HPDE6-E6E7 (cell line): Measurements from ENCODE around the gene STBD1.
"Not testable (repeated sequence)": the region's sequence is repeated elsewhere in the genome, so short reads cannot be mapped to it uniquely, and the experiment has no call there.

ENCODE experiments used
- DNase-seq: peaks from one replicate; pipeline ENCODE4 v3.0.0; 2011; ENCODE audit warnings: missing footprints; ENCODE audit errors: extremely low spot score

The STBD1 gene

DNA sequence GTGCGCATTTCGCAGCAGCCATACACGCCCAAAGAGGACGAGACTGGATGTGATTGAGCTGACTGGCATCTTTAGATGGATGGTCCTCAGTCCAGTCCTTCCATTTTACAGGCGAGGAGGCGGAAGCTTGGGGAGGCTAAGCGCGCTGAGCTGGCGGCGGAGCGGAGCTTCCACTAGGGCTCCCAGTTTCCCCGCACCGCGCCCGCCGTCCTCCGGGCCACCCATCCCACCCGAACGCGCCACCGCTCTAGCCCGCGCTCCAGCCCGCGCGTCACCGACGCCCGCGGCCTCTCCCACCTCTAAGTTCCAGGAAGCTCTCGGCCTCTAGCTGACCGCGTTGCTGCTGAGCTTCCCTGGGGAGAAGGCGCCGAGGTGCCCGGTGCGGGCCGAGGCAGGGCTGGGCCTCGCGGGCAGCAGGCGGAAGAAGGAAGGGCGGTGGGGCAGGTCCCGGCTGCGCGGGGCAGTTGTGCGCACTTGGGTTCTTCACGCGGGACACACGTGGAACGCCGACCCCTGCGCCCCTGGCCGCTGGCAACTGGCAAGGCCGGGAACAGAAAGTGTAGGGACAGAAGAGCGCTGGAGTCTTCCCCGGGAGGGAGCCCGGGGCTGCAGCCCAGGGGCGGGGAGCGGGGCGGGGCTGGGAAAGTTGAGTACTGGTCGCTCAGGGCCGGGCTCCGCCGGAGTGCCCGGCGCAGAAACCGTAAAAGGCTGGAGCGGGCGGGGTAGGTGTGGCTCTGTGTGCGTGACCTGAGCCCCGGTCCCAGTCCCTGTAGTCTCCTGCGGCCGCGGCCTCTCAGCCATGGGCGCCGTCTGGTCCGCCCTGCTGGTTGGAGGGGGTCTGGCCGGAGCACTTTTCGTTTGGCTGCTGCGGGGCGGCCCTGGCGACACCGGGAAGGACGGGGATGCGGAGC is at the start of gene STBD1:
Gene STBD1, plus strand, starts transcription at position 763 of the 911 bp plus-strand sequence. Its CDS starts 37 bp downstream, at position 800.
- peak; percentile 36 for DNase-seq

DNA sequence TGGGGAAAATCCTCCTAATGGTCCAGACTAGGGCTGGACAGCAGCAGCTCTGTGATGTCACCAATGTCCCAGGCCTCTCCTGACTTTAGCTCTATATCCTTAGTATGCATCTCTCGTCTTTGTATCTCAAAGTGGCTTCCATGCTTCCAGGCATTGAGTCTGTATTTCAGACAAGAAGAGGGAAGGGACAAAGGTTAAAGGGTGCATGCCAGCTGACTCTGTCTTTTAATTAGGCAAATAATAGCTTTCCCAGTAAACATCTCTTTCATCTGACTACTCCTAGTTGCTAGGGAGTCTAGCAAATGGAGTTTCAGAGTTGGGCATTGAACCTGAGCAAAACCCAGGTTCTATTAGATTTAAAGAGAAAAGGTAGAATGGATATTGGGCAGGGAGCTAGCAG is 49.6 kb upstream of the STBD1 start:
- no peak for DNase-seq

DNA sequence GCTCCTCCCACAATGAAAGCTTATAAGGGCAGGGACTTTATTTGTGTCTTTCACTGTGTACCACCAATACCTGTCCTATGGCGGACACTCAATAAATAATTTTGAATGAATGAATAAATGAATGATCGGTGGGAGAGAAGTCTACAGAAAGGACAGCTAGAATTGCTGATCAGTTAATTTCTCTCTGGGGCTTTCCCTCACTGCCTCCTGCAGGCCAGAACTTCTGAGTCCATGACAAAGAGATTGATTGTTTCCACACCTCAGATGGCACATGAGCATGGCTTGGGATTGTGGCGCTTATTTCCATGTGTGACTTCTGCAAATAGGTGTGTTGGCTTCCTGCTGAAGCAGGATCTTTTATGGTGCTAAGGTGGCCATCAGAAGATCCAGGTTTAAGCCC is 48.7 kb upstream of the STBD1 start:
- DNase-seq, result no peak

DNA sequence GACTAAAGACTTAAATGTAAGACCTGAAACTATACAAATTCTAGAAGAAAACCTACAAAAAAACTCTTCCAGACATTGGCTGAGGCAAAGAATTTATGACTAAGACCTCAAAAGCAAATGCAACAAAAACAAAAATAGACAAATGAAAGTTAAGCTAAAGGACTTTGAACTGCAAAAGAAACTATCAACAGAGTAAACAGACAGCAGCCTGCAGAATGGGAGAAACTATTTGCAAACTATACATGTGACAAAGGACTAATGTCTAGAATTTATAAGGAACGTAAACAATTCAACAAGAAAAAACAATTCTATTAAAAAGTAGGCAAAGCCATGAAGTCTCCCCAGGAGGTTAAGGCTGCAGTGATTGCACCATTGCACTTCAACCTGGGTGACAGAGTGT is 46.0 kb upstream of the STBD1 start:
- no peak for DNase-seq

DNA sequence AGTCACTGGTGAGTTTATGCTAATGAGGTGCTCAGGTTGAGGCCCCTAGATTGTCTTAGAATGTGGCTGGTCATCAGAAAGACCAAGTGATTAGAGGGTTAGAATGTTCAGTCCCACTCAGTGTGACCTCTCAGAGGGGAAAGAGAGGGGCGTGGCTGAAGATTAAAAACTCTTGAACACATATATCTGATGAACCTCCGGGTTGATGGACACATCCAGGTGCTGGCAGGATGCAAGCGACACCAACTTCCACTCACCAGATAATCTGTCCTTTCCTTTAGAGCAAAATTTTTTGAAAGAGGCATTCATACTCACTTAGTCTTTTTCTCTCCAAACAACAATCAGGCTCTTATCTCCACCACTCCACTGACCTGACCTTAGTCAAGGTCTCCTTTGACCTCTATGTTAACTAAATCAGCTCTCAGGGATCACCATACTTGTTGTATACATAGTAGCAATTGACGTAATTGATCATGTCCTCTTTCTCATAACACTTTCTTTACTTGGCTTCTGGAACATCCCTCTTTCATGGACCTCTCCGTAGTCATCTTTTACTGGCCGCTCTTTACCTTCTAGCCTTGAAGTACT is 40.8 kb upstream of the STBD1 start:
- no peak for DNase-seq

DNA sequence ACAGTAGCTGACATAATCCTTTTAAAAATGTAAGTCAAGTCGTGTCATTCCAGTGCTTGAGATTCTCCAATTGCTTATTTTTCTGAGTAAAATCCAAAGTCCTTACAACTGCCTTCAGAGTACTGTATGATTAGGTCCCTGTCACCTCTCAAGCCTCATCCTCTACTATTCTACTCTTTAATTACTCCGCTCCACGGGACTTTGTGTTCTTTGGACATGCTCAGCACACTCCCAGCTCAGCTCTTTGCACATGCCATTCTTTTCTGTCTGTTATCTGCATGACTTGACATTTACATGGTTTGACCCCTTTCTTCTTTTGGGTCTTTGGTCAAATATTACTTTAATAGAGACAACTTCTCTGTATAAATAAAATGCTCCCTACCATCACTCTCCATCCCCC is 39.9 kb upstream of the STBD1 start:
- DNase-seq, result no peak

DNA sequence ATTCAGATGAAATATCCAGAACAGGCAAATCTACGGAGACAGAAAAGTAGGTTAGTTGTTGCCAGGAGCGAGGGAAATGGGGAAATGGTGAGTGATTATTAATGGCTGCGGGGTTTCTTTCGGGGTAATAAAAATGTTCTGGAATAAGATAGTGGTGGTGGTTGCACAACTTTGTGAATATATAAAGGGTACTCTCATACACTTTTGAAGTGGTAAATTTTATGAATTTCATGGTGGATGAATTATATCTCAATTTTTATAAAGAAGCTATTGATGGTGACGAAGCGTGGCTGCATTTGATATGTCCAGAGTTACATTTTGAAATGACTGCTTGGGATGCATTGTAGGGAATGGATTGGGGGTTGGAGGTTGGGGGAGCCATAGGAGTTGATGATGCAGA is 38.7 kb upstream of the STBD1 start:
- DNase-seq, result no peak

DNA sequence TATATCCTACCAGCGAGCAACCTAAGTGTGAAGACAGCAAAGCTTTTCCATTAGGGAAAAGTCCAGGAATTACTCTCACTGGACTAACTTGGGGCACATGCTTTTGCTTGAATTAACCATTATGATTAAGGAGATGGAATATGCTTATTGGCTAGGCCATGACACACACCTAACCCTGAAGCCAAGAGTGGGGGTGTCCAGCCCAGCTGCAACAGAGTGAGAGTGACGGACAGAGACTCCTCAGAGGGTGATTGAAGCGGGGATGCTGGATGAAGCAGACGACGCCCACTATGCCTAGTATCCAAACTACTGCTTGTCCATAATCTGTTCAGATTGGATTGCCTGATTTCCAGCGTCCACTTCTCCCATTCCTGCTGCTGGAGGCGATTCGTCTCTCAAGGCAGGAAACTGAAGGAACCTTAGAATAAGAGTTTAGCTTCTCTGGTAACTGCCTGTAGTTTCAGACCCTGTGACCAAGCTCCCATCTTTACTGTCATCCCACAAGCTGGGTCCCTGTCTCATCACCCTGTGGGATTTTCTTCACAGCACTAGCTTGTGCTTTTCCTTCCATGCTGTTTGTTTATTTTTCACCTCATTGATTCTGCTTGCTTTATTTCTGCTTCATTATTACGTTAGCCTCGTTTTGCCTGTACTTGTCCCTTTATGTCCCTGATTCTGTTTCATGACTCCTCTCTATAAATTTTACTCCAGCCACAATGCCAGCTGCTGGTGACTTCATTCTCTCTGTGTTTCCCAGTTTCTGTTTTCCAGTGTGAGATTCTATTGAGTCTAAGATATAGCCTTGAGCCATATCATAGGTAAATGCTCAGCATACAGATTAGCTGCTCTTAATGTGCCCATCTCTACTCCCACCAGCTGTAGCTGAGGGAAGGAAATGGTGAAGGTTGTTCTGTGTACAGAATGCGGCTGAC is 36.0 kb upstream of the STBD1 start:
- DNase-seq, result no peak

DNA sequence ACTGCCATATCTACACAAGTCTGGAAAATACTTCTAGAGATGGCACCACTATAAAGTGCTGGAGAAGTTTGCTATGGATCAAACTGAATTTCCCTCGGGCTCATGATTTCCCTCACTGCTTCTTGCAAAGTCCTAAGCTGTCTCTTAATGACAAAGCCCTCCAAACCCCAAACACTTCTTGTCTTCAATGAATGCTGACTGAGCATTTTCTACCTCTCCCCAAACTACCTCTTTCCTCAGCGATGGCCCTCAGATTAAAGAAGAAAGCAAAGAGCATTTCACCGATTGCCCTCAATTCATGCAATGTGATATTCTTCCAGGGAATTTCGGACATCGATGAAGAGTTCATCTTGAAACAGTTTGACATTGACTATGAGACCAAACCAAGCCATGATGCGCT is 35.3 kb upstream of the STBD1 start:
- no peak for DNase-seq

DNA sequence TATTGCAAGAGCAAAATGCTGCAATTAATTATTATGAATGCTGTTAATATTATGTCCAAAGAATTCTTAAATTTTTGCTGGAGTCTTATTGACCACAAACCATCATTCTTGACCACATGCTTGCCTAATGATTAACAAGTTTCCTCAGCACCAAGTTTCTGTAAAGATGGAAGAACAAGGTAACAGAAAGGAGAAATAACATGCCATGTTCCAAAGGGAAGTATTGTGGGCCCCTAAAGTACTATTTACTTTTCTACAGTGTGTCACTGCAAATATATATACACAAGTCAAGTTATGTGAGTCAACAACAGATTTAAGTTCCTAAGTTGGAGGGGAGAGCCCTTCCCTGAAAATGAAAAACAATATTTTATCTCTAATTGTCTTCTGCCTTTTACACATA is 34.5 kb upstream of the STBD1 start:
- no peak for DNase-seq

DNA sequence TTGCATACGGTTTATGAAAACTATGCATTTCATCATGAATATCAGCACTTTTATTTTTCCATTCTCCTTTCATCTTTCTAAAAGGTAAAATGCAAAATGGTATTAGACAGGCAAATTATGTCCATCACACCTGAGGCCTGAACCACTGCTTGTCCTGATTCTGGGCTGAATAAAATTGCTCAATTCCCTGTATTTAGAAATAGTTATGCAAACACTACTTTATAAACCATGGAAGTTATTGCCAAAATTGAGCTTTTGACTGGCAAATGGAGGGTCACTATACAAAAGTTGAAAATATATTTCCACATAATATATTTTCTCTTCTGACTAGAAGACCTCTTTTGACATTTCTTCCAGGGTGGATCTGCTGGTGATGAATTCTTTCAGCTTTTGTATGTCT is 34.0 kb upstream of the STBD1 start:
- DNase-seq, result no peak

DNA sequence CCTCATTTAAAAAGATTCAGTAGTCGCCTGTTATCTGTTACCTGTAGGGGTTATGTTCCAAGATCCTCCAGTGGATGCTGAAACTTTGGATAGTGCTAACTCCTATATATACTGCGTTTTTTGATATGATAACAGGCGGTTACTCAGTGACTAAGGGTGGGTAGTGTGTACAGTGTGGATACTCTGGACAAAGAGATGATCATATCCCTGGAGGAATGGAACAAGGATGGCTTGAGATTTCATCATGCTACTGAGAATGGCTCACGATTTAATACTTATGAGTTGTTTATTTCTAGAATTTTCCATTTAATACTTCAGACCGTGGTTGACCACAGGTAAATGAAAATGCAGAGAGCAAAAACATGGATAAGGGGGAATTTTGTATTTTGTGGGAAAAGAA is 33.5 kb upstream of the STBD1 start:
- no peak for DNase-seq

DNA sequence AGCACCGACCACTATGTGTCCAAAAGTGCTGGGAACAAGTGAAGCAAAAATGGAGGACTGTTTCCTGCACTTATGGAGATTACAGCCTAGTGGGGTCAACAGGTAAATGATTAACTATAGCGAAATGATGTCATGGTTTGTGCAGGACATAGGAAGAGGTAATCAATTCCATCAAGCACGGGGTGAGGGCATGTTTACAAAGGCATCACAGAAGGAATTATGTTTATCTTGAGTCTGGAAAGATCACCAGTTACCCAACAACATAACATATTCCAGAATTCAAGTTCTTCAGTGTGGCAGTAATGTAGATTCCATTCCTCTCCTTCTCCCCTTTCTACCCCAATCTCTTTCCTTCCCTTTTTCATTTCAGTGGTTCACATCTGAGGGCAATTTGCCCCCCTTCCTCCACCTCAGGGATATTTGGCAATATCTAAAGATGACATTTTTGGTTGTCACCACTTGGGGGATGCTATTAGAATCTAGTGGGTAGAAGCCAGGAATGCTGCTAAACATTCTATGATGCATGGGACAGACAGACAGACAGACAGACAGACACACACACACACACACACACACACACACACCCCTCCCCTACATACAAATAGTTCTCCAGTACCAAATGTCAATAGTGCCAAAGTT is 30.9 kb upstream of the STBD1 start:
- no peak for DNase-seq

DNA sequence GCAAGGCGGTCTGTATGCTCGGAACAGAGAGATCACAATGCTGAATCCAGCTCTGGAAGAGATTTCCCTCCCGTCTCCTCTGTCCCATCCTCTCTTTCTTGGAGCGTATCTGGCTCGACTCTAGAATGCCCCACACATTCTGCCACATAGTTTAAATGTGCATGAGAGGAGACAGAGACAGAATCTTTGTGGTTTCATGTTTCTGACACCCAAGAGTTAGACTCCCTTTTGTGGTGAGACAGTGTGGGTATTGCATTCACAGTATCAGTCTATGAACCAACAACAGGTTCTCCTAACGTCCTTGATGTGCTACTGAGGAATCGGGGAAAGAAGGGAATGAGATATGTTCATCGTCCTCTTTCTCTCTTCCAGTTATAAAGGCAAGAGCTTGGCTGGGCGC is 29.7 kb upstream of the STBD1 start:
- DNase-seq, result no peak

DNA sequence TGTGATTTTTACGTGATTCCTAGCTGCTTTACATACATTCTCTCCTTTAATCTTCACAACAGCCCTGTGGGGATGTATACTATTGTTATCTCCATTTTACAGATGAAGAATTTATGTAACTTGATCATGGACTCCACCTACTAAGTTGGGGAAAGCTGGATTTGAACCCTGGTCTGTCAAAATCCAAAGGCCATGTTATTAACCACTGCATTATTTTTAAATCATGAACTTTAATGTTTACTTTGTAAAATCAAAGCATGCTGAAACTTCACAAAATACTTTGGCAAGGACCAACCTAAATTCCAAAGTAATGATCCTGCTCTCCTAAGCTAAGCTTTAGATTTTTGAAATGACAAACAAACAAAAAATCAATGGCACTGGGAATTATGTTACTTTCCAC is 28.9 kb upstream of the STBD1 start:
- no peak for DNase-seq

DNA sequence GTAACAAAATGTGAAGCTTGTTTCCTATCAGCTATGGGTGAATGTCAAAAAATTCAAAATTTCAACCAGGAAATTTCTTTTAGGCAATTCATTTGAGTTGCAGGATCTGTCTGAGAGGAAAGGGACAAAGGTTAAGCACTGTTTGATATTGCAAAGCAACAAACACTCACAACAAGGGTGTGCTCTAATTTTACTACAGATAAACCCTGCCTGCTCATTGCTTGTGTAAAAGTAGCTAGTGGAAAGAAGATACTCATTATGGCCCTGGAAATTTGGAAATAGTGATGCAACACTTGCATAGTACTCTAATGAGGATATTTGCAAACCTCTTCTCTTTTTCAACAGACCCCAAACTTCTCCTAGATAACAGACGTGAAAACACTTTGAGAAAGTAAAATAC is 27.9 kb upstream of the STBD1 start:
- no peak for DNase-seq

DNA sequence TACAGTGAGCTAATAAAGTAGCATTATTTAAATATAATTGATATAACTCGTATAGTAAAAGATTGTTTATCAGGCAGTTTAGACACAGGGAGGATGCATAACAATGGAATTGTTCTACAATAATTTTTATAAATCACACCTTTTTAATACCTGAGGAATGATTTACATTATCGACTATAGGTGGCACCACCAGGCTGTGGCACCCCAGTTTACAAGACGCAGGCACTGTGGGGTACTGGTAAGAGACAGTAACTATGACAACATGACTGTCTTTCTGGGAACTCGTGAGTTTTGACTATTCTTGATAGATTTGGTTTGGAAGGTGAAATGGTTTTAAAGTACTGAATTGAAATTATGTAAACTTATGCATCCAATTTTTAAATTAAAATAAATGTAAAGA is 27.1 kb upstream of the STBD1 start:
- DNase-seq, result no peak

DNA sequence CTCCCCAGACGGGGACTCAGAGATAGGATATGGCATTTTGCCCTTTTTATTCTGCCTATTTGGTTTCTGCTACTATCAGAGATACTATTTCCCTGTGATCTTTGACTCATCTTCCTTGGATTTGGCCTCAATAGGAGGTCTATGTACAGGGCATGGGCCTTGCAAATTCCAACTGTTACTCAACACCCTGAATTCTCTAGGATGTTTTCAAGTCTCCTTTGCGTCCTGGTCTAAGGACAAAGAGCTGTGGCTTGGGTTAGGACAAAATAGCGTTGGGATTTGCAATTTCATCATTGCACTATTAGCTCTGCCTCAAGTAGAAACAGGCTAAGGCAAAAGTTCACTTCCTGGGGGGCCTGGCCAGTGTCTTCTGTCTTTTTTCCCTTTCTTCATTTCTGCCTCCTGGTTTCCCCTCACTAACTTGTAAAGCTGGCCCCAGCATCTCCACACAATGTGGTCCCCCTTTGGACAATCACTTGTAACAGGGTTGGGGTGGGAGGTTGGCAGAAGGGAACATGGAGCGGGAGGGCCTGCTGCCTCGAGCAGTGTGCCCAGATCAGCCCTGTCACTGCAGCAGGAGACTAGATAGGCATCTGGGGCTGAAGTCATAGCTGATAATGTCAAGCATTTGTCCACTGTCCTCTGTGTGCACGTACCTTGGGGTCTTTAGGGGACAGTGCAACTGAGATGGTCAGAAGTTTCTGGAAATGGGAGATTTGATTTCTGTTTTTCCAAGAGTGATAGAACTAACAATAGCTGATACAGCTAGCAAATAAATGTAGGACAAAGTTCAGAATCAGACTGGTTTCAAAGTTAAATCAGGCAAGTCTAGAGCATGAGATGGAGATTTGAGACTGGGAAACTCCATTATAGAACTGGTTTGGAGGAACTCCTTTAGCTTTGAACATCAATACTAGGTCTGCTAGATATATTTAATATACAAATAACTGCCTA is 25.8 kb upstream of the STBD1 start:
- DNase-seq, result no peak

DNA sequence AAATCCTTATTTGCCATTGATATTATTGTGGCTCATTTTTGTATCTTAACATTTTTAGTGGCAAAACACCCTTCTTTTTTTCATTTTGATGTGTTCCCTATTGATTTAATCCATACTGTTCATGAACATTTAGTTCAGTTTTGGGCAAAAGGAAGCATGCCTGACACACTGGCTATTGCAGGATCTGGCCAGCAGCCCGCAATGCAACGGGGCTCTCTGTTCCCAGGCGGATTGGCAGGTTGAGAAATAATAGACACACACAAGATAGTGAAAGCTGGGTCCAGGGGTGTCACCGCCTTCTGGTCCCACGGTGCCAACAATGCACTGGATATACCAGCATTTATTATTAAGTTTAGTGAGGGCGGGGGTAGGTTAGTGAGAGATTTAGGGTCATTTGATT is 24.9 kb upstream of the STBD1 start:
- DNase-seq, result not testable (repeated sequence)

DNA sequence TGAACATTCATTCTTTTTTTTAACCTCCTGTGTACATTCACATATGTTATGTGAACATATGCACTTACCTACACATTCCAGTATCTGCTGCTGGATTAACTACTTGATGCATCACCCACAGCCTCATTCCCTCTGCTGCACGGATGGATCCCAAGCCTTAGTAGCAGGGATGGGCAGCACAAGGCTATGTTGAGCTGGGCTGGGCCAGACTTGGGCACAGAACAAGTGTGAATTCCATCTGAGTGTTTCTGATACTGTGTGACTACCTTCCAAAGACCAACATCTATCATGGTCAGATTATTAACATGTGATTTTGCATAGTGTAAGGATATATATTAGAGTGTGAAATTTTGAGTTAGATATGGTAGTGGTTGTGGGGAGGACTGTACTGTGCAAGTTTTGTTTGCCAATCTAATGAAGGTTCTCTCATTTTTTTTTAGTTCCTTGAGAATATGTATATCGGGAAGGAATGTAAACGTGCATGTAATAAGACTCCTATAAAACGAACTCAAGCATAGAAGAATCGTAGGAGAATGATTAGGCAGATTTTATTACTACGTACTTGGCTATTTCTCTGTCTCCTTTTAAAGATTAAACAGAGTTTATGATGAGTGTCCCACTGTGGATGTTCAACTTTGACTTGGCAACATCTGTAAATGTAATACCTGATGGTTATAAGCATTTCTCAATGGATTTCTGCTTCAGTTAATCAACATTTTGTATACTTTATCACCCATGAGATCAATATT is 23.4 kb upstream of the STBD1 start:
- no peak for DNase-seq
